Measurements from ENCODE around the gene PINK1. TPM values are rescaled to one million over a fixed set of nuclear protein-coding genes. Genes with fewer than 3 reads are reported as not detected.

PINK1 gene
- total RNA-seq, result 10 to 100 TPM; 29.8 to 31.9 TPM
- 10 to 100 TPM; 18.4 to 26.3 (median 19.5) TPM for polyA plus RNA-seq
- 9.6 to 73.4 (median 21.9) reads per million in 6 experiments for total RNA-seq

DNA sequence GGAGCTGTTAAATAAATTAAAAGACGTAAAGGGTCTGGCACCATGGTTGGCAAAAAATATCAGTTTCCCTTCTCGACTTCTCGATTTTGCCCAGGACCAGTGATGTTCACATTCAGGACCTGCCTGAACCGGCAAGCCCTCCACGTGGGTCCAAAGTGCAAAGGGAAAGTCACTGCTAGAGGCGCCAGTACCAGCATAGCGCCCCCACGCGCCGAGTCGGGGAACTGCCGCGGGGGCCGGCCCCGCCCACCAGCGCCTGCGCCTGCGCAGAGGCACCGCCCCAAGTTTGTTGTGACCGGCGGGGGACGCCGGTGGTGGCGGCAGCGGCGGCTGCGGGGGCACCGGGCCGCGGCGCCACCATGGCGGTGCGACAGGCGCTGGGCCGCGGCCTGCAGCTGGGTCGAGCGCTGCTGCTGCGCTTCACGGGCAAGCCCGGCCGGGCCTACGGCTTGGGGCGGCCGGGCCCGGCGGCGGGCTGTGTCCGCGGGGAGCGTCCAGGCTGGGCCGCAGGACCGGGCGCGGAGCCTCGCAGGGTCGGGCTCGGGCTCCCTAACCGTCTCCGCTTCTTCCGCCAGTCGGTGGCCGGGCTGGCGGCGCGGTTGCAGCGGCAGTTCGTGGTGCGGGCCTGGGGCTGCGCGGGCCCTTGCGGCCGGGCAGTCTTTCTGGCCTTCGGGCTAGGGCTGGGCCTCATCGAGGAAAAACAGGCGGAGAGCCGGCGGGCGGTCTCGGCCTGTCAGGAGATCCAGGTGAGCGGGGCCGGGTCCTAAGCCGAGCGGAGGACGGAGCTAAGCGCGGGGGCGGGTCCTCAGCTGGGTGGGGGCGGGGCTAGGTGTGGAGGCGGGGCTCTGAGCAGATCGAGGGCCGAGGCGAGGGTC is at the start of gene PINK1:
Gene PINK1, plus strand, starts transcription at position 269 of the 875 bp plus-strand sequence. Its CDS starts 91 bp downstream, at position 360.
- H3K27ac Mint-ChIP-seq, result peak within 1 kb of the TSS in 9 of 10 donors; percentile 83 to 96 (median 95)
- H3K36me3 Mint-ChIP-seq, result peaks cover 0 to 13% (median 2%) of the 10 kb centered on the region in 3 donors
- ATAC-seq, result peak; percentile 88
- H3K4me1 Mint-ChIP-seq, result peaks cover 8 to 24% (median 13%) of the 10 kb centered on the region in 4 donors
- peaks cover 0 to 5% (median 0%) of the 10 kb centered on the region in 9 donors for H3K9me3 Mint-ChIP-seq
- peak; percentile 83 to 98 (median 87) for DNase-seq
- peak within 1 kb of the TSS; percentile 89 to 97 (median 95) for H3K4me3 Mint-ChIP-seq
- no peaks in the 10 kb centered on the region for H3K27me3 Mint-ChIP-seq
- POLR2A ChIA-PET, result interaction anchor here (0.6 to 3.4 kb wide), 12 partner anchors 10 to 1819 kb away, joined by 3 to 49 read pairs (median 4); partner anchors contain the start of genes CAMK2N1, DDOST, HP1BP3 and MUL1

DNA sequence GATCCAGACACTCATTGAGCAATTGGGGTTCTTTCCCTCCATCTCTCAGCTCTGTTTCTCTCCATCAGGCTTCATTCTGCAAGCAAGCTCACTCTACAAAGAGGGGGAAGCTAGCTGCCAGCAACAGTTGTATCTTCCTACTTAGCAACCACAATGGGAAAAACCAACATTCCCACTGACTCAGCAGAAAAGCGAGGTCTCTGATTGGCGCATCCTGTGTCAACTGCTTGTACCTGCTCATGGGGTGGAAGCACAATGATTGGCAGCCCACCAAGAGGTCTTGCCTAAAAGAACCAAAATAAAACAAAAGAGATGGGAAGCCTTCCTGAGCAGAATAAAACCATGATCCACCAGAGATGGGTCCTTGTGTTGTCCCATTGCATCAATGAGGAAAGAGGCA is 48.4 kb upstream of the PINK1 start:
- peaks cover 23 to 49% (median 36%) of the 10 kb centered on the region in 5 donors for H3K27me3 Mint-ChIP-seq
- peaks cover 0 to 7% (median 0%) of the 10 kb centered on the region in 9 donors for H3K9me3 Mint-ChIP-seq
- peaks cover 0 to 14% (median 8%) of the 10 kb centered on the region in 4 donors for H3K4me1 Mint-ChIP-seq
- H3K4me3 Mint-ChIP-seq, result no peak overlapping the region
- ATAC-seq (no peak), DNase-seq (no peak)
- POLR2A ChIA-PET, result no interaction called here
- no peak overlapping the region for H3K27ac Mint-ChIP-seq
- H3K36me3 Mint-ChIP-seq, result peaks cover 0 to 7% (median 3%) of the 10 kb centered on the region in 3 donors

DNA sequence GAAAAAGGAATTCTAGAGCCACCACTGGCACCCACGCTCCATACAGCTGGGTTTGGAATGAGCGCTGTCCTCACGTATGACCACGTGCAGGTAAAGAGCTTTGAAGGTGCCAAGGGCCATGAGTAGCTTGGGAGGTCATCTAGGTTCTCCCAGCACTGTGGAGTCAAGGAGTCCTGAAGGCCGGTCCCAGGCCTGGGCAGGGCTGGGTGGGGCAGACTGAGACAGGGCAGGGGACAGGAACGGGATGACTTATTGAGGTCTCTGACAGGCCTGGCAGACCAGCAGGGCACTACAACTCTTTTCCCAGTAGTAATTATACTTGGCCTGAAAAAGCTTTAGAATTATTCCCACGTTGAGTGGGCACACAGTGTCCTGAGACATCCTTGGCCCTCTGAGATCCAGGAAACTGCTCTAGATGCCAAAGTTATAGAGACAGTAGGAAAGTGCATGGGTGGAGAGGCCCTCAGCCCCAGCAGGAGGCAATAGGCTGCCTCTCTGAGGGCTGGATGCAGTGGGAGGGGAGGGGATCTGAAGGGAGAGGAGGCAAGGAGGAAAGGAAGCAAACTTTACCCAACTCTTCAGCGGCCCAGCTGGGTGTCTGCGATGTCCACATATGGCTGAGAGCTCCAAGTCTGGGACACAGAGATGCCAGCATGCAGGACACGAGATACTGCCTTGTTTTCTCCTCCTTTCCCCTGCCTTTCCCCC is 46.2 kb upstream of the PINK1 start:
- POLR2A ChIA-PET, result no interaction called here
- peaks cover 0 to 4% (median 0%) of the 10 kb centered on the region in 9 donors for H3K9me3 Mint-ChIP-seq

DNA sequence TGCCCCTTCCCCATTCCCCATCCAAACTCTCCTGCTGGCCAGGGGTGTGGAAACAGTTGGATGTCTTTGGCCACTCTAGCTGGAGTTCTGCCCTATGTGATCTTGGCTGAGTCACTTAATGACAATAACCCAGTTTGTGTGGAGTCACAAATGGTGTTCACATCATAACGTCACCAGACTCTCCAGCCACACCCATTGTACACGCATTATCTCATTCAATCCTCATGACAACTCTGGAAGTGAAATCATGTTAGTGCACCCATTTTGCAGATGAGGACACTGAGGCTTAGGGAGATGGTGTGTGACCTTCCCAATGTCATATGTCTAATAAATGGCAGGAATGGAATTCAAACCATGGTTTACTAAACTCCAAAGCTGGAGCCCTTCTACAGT is 45.6 kb upstream of the PINK1 start:
- H3K27ac Mint-ChIP-seq, result no peak overlapping the region
- peaks cover 0 to 4% (median 0%) of the 10 kb centered on the region in 9 donors for H3K9me3 Mint-ChIP-seq
- H3K36me3 Mint-ChIP-seq, result peaks cover 0 to 7% (median 3%) of the 10 kb centered on the region in 3 donors
- ATAC-seq (no peak), DNase-seq (no peak)
- H3K4me1 Mint-ChIP-seq, result peaks cover 0 to 14% (median 8%) of the 10 kb centered on the region in 4 donors
- H3K27me3 Mint-ChIP-seq, result peaks cover 37 to 77% (median 51%) of the 10 kb centered on the region in 5 donors
- H3K4me3 Mint-ChIP-seq, result no peak overlapping the region
- POLR2A ChIA-PET, result no interaction called here

More for the DNA sequence above, 46.2 kb upstream of the PINK1 start:
- Mint-ChIP-seq H3K4me1 (peaks cover 0 to 14% (median 8%) of the 10 kb centered on the region in 4 donors), H3K4me3 (no peak overlapping the region), H3K27ac (no peak overlapping the region), H3K36me3 (peaks cover 0 to 7% (median 3%) of the 10 kb centered on the region in 3 donors), H3K27me3 (peaks cover 32 to 71% (median 45%) of the 10 kb centered on the region in 5 donors)
- DNase-seq, result no peak
- no peak for ATAC-seq

DNA sequence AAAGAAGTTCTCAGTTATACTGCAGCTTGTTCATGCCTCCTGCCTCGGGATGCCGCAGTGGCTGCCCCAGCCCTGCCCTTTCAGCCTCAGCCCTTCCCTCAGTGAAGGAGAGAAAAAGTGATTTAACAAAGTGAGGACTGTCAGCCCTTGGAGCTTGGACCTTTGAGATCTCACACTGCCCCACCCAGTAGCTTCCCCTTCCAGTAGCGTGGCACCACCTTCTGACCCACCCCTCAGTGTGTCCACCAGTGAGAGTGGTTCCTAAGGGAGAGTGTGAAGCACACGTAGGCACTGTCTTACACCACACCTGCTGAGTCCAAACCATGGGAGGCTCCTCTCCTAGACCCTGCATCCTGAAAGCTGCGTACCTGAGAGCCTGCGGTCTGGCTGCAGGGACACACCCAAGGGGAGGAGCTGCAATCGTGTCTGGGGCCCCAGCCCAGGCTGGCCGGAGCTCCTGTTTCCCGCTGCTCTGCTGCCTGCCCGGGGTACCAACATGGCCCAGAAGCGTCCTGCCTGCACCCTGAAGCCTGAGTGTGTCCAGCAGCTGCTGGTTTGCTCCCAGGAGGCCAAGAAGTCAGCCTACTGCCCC is 44.5 kb upstream of the PINK1 start, which contains the start of gene CDA:
Gene CDA, plus strand, starts transcription at position 464 of the 592 bp plus-strand sequence. Its CDS starts 33 bp downstream, at position 497.
- peaks cover 0 to 7% (median 3%) of the 10 kb centered on the region in 3 donors for H3K36me3 Mint-ChIP-seq

DNA sequence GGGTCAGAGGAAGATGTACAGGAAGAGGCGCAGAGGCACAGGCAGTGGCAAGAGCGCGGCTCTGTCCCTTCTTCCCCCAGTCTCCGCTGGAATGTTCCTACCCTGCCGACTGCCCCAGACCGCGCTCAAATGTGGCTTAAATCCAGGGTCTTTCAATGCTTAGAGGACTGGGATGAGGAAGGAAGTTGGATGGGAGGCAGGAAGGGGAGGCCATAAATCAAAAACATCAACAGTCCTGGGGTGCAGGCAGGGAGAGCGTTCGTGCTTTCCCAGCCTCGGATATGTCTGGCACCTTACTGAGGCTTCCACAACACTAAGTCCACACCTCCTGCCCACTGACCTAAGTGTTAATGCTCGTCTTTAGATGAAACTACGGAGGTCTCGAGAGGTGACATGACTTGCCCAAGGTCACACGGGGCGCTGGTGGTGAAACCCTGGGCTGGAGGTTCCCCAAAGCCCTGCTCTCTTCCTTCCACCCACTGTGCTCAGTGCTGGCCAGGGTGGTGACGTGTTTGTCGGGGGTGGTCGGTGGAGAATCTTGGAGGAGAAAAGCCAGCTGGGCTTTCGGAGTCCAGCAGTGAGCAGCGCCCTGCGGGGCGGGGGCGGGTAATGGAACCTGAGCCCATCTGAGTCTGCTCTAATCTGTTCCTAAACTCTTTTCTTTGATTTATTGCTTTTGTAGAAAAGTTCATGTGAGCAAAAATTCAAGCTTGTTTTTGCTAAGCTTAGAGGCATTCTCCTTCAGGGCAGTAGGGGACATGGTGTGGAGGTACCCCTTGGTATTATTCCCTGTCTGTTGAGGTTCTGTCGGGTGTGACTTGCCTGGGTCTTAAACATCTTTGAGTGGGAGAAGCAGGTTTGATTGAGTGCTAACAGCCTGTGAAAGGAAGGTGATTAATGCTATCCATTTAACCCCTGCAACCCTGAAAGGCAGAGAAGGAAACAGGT is 43.7 kb upstream of the PINK1 start:
- DNase-seq, result no peak
- Mint-ChIP-seq H3K9me3 (peaks cover 0 to 4% (median 0%) of the 10 kb centered on the region in 9 donors), H3K36me3 (peaks cover 0 to 3% (median 3%) of the 10 kb centered on the region in 3 donors), H3K4me1 (peaks cover 0 to 14% (median 8%) of the 10 kb centered on the region in 4 donors), H3K27me3 (peaks cover 38 to 85% (median 55%) of the 10 kb centered on the region in 5 donors), H3K27ac (peak overlapping the region in 1 of 10 donors; percentile 57), H3K4me3 (peak overlapping the region in 1 of 10 donors; percentile 52)
- POLR2A ChIA-PET, result interaction anchor here (0.6 kb wide), 1 partner anchor 843 kb away, joined by 4 read pairs; no protein-coding TSS in a partner anchor
- no peak for ATAC-seq

More for the DNA sequence above, 44.5 kb upstream of the PINK1 start, which contains the start of gene CDA:
- Mint-ChIP-seq H3K4me3 (peak within 1 kb of the TSS in 1 of 10 donors; percentile 52), H3K4me1 (peaks cover 0 to 14% (median 8%) of the 10 kb centered on the region in 4 donors), H3K9me3 (peaks cover 0 to 4% (median 0%) of the 10 kb centered on the region in 9 donors), H3K27me3 (peaks cover 38 to 82% (median 56%) of the 10 kb centered on the region in 5 donors), H3K27ac (peak within 1 kb of the TSS in 1 of 10 donors; percentile 57)
- DNase-seq (no peak), ATAC-seq (no peak)
- POLR2A ChIA-PET, result interaction anchor here (0.6 kb wide), 1 partner anchor 844 kb away, joined by 4 read pairs; no protein-coding TSS in a partner anchor

DNA sequence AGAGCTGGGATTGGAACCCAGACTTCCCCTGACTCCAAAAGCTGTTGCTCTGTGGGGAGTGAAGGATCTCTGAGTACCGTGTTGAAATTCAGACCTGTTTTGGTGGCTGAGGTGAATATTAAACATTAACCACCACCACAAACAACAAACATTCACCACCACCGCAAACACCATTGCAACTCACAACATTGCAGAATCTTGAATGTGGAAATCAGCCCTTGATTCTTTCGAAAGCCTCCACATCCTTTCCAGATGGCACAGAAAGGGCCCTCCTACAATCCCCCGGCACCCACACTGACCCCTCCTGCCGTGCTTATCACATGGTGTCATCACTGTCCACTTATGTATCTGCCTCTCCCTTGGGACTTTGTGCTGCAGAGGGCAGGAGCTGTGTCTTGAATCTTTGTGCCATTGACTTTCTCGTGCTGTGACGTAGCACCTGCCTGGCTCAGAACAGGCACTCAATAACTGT is 42.9 kb upstream of the PINK1 start:
- peaks cover 0 to 14% (median 8%) of the 10 kb centered on the region in 4 donors for H3K4me1 Mint-ChIP-seq
- no peak overlapping the region for H3K27ac Mint-ChIP-seq
- H3K9me3 Mint-ChIP-seq, result peaks cover 0 to 4% (median 0%) of the 10 kb centered on the region in 9 donors
- peaks cover 0 to 3% (median 0%) of the 10 kb centered on the region in 3 donors for H3K36me3 Mint-ChIP-seq
- POLR2A ChIA-PET, result no interaction called here
- peaks cover 34 to 83% (median 51%) of the 10 kb centered on the region in 5 donors for H3K27me3 Mint-ChIP-seq
- DNase-seq (no peak), ATAC-seq (no peak)
- H3K4me3 Mint-ChIP-seq, result peak overlapping the region in 1 of 10 donors; percentile 52

DNA sequence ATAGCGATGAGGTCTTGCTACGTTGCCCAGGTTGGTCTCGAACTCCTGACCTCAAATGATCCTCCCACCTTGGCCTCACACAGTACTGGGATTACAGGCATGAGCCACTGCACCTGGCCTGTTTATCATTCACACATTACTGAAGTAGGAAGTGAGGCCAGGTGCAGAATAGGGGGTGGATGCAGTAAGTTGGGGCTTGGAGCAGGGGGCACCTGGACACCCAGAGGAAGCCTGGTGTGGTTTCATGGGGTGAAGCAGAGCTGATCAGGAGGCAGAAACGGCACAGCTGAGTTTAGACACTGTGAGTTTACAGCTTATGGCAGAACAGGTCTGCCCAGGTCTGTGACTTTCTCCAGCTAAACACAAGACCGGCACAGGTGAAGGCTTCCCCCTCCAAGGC is 39.5 kb upstream of the PINK1 start:
- peaks cover 0 to 3% (median 0%) of the 10 kb centered on the region in 3 donors for H3K36me3 Mint-ChIP-seq
- no peaks in the 10 kb centered on the region for H3K9me3 Mint-ChIP-seq
- POLR2A ChIA-PET, result no interaction called here
- no peak overlapping the region for H3K27ac Mint-ChIP-seq
- H3K27me3 Mint-ChIP-seq, result peaks cover 26 to 60% (median 41%) of the 10 kb centered on the region in 5 donors
- no peak overlapping the region for H3K4me3 Mint-ChIP-seq
- DNase-seq (no peak), ATAC-seq (no peak)
- peaks cover 3 to 10% (median 6%) of the 10 kb centered on the region in 4 donors for H3K4me1 Mint-ChIP-seq

DNA sequence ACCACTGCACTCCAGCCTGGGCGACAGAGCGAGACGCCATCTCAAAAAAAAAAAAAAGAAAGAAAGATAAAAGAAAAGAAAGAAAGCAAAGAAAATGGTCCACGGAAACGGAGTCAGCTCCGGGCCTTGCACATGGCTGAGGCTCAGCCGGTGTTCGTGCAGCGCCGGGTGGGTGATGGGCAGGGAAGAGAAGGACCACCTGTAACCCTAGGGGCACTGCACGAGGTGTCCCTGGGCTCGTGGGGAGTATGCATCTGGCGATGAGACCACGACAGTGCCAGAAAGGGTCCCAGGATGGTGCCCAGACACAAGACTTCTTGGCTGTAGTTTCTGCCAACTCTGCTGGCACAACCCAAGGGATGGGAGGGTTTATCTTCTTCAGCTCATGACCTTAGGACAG is 38.5 kb upstream of the PINK1 start:
- H3K4me3 Mint-ChIP-seq, result no peak overlapping the region
- DNase-seq, result no peak
- ATAC-seq, result no peak
- H3K9me3 Mint-ChIP-seq, result no peaks in the 10 kb centered on the region
- H3K27me3 Mint-ChIP-seq, result peaks cover 22 to 50% (median 33%) of the 10 kb centered on the region in 5 donors
- H3K36me3 Mint-ChIP-seq, result no peaks in the 10 kb centered on the region
- POLR2A ChIA-PET, result no interaction called here
- H3K27ac Mint-ChIP-seq, result no peak overlapping the region
- H3K4me1 Mint-ChIP-seq, result peaks cover 0 to 3% (median under 1%) of the 10 kb centered on the region in 4 donors

DNA sequence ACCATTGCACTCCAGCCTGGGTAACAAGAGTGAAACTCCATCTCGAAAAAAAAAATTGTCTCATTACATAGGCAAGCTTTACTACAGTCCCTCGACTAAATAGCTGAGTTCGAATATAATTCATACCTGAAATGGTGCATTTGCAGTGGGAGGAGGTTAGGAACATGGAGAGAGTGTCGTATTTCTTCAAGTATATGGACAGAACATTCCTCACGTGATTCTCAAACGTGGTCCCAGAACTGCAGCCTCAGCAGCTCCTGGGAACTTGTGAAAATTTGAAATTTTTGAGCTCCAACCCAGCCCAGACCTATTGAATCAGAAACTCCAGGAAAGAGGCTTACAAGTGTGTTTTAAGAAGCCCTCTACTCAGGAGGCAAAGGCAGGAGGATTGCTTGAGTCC is 37.2 kb upstream of the PINK1 start:
- Mint-ChIP-seq H3K36me3 (no peaks in the 10 kb centered on the region), H3K4me1 (peaks cover 0 to 3% (median 0%) of the 10 kb centered on the region in 4 donors), H3K27me3 (peaks cover 16 to 36% (median 25%) of the 10 kb centered on the region in 5 donors), H3K9me3 (no peaks in the 10 kb centered on the region), H3K4me3 (no peak overlapping the region), H3K27ac (no peak overlapping the region)
- ATAC-seq (no peak), DNase-seq (no peak)
- POLR2A ChIA-PET, result no interaction called here

DNA sequence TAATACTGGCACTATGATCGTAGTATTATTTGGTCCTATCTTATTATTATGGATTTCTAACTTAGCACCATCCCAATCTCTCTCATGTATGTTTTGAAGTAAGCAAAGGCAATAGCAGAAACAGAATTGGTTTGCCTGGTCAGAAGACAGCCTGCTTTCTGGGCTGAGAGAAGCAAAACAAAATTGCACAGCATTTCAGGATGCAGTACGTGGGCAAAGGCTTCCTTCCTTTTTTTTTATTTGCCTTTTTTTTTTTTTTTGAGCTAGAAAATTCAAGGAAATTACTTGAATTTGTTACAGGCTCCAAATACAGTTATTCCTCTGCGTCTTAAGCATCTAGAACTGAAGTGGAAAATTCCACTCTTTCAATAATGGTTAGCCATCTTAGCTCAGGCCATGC is 35.6 kb upstream of the PINK1 start:
- Mint-ChIP-seq H3K4me1 (peaks cover 0 to 3% (median 0%) of the 10 kb centered on the region in 4 donors), H3K27ac (no peak overlapping the region), H3K4me3 (no peak overlapping the region), H3K9me3 (no peaks in the 10 kb centered on the region), H3K27me3 (peaks cover 6 to 21% (median 15%) of the 10 kb centered on the region in 5 donors), H3K36me3 (no peaks in the 10 kb centered on the region)
- ATAC-seq (no peak), DNase-seq (no peak)
- POLR2A ChIA-PET, result no interaction called here
